Measurements from ENCODE around the gene PHLDB2. TPM values are rescaled to one million over a fixed set of nuclear protein-coding genes. Genes with fewer than 3 reads are reported as not detected.
"Not testable (repeated sequence)": the region's sequence is repeated elsewhere in the genome, so short reads cannot be mapped to it uniquely, and the experiment has no call there.

The PHLDB2 gene
- polyA plus RNA-seq (ENCODE audit: insufficient read length in 3 of 3): 100 to 1,000 TPM in 1 of 3 donors, 10 to 100 TPM in 2; 77.7 to 105 (median 98.4) TPM
- long read RNA-seq, donor 1, full-length matches to known transcripts: 6 of 6 reads
- long read RNA-seq, donor 1, partial matches to known transcripts: 0 of 6 reads
- long read RNA-seq, donor 1, other reads (novel, unspliced or antisense): 0 of 6 reads
- long read RNA-seq, donor 2, full-length matches to known transcripts: 5 of 22 reads
- long read RNA-seq, donor 2, partial matches to known transcripts: 17 of 22 reads
- long read RNA-seq, donor 2, other reads (novel, unspliced or antisense): 0 of 22 reads
- long read RNA-seq, donor 3, full-length matches to known transcripts: 3 of 8 reads
- long read RNA-seq, donor 3, partial matches to known transcripts: 5 of 8 reads
- long read RNA-seq, donor 3, other reads (novel, unspliced or antisense): 0 of 8 reads
- long read RNA-seq, donor 4, full-length matches to known transcripts: 3 of 3 reads
- long read RNA-seq, donor 4, partial matches to known transcripts: 0 of 3 reads
- long read RNA-seq, donor 4, other reads (novel, unspliced or antisense): 0 of 3 reads
- long read RNA-seq, donor 5, full-length matches to known transcripts: 3 of 3 reads
- long read RNA-seq, donor 5, partial matches to known transcripts: 0 of 3 reads
- long read RNA-seq, donor 5, other reads (novel, unspliced or antisense): 0 of 3 reads
- long read RNA-seq, donor 6, full-length matches to known transcripts: 9 of 9 reads
- long read RNA-seq, donor 6, partial matches to known transcripts: 0 of 9 reads
- long read RNA-seq, donor 6, other reads (novel, unspliced or antisense): 0 of 9 reads
- long read RNA-seq, donor 7, full-length matches to known transcripts: 7 of 7 reads
- long read RNA-seq, donor 7, partial matches to known transcripts: 0 of 7 reads
- long read RNA-seq, donor 7, other reads (novel, unspliced or antisense): 0 of 7 reads
- long read RNA-seq, donor 8, partial matches to known transcripts: 0 of 2 reads
- long read RNA-seq, donor 8, other reads (novel, unspliced or antisense): 0 of 2 reads
- long read RNA-seq, donor 9, full-length matches to known transcripts: 3 of 10 reads
- long read RNA-seq, donor 9, partial matches to known transcripts: 7 of 10 reads
- long read RNA-seq, donor 9, other reads (novel, unspliced or antisense): 0 of 10 reads
- long read RNA-seq, donor 10, full-length matches to known transcripts: 9 of 21 reads
- long read RNA-seq, donor 10, partial matches to known transcripts: 12 of 21 reads
- long read RNA-seq, donor 10, other reads (novel, unspliced or antisense): 0 of 21 reads
- long read RNA-seq, donor 11, full-length matches to known transcripts: 2 of 2 reads
- long read RNA-seq, donor 11, partial matches to known transcripts: 0 of 2 reads
- long read RNA-seq, donor 11, other reads (novel, unspliced or antisense): 0 of 2 reads
- long read RNA-seq, donor 12, full-length matches to known transcripts: 11 of 11 reads
- long read RNA-seq, donor 12, partial matches to known transcripts: 0 of 11 reads
- long read RNA-seq, donor 12, other reads (novel, unspliced or antisense): 0 of 11 reads
- long read RNA-seq, donor 13, full-length matches to known transcripts: 4 of 4 reads
- long read RNA-seq, donor 13, partial matches to known transcripts: 0 of 4 reads
- long read RNA-seq, donor 13, other reads (novel, unspliced or antisense): 0 of 4 reads
- long read RNA-seq, donor 14: 0 reads
- long read RNA-seq, donor 15, full-length matches to known transcripts: 8 of 28 reads
- long read RNA-seq, donor 15, partial matches to known transcripts: 20 of 28 reads
- long read RNA-seq, donor 15, other reads (novel, unspliced or antisense): 0 of 28 reads
- long read RNA-seq, donor 16, full-length matches to known transcripts: 3 of 3 reads
- long read RNA-seq, donor 16, partial matches to known transcripts: 0 of 3 reads
- long read RNA-seq, donor 16, other reads (novel, unspliced or antisense): 0 of 3 reads

DNA sequence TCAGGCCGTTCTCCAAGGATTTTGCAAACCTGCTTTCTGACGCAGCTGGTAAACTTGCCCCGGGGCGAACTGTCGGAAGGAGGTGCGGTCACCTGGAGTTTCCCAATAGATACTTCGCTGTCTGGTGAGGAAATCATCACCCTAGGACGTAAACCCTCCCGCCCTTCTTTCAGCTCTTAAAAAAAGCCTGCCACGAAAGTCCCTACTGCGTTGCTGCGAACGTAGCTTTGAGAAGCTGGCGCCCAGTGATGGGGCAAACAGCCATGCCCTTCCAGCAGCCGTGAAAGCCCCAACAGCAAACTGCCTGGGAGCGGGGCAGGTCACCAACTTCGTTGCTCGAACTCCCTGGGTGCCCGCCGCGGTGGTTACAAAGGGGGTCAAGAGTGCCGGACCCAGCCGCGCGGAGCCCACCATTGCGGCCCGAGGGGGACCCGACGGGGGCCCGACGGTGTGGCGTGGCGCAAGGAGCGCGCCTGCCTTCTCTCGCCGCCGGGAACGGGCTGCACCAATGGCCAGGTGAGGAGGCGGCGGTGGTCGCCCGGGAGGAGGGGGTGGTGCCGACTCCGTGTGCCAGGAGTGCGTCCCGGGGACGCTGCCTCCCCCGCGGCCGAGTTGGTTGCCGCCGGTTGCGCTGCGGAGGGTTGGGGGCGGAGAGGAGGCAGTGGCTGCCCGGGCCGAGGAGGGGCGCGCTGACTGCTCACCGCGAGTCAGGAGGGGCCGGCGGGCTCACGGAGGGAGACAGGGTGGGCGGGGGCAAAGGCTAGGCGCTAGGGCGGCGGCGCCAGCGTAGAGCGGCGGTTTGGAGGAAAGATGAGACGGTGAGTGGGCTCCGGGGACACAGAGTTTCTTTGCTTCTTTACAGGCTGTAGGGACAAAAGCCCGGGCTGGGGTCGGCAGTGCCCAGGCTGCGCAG is at the start of gene PHLDB2:
TSS of gene PHLDB2 (plus strand) at position 205 of the 913 bp plus-strand sequence. CDS start 24,813 bp downstream, outside the sequence.
- peak; percentile 86 for DNase-seq

GRCh38 chr3:111810909-111811308 is 48.2 kb upstream of the PHLDB2 start:
- no peak for DNase-seq

DNA sequence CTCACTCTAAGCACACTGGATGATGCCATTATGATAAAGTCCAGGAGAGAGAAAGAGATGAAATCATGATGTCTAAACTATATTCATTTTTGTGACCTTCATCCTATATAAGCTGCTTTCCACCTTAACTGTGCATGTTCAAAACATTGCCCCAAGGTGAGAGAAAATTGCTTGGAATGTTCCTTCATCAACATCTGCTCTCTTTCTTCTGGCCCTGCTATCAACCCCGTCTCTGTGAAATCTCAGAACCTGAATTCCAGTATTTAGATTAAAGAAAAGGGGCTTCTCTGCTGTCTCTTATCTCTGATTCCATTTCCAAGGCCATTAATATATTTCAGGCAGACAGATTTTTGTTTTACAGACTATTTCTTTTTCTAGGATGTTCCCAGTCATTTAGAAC is 47.3 kb upstream of the PHLDB2 start:
- no peak for DNase-seq

- no peak for DNase-seq
Measured at GRCh38 chr3:111812701-111813100, 46.4 kb upstream of the PHLDB2 start.

GRCh38 chr3:111813441-111813840 is 45.6 kb upstream of the PHLDB2 start:
- DNase-seq: no peak

DNA sequence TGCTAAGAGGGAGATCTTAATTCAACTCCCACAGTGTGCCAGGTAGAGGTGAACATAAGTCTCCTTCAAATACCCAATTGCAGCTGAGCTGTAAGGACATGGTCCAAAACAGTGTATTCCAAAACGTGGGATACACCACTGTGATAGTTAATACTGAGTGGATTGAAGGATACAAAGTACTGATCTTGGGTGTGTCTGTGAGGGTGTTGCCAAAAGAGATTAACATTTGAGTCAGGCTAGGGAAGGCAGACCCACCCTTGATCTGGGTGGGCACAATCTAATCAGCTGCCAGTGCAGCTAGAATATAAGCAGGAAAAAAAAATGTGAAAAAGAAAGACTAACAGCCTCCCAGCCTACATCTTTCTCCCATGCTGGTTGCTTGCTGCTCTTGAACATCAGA is 45.1 kb upstream of the PHLDB2 start:
- no peak for DNase-seq

DNA sequence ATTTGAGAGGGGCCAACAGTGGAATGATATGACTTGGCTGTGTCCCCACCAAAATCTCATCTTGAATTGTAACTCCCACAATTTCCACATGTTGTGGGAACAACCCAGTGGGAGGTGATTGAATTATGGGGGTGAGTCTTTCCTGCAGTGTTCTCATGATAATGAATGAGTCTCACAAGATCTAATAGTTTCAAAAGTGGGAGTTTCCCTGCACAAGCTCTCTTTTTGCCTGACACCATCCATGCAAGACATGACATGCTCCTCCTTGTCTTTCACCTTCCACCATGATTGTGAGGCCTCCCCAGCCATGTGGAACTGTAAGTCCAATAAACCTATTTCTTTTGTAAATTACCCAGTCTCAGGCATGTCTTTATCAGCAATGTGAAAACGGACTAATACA is 42.3 kb upstream of the PHLDB2 start:
- DNase-seq: not testable (repeated sequence)

GRCh38 chr3:111819927-111820326 is 39.1 kb upstream of the PHLDB2 start:
- no peak for DNase-seq

GRCh38 chr3:111820651-111821050 is 38.4 kb upstream of the PHLDB2 start:
- DNase-seq: no peak

DNA sequence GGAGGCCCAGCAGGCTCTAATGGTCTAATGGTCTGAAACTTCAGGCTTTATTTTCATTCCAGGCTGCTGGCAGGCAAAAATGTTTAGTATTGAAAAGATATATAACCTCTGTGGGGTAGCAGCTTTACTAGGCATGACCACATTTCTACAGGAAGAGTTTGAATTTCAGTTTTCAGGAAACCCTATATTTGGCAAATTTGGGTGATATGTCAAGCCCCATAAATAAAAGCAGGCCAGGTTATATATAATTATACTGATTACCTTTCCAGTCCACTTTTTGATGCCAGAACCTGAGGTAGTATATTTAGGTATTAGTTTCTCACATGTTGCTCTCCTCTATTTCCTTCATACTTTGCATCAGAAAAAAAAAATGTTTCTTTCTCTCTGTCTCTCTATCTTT is 37.2 kb upstream of the PHLDB2 start:
- DNase-seq: peak; percentile 59

DNA sequence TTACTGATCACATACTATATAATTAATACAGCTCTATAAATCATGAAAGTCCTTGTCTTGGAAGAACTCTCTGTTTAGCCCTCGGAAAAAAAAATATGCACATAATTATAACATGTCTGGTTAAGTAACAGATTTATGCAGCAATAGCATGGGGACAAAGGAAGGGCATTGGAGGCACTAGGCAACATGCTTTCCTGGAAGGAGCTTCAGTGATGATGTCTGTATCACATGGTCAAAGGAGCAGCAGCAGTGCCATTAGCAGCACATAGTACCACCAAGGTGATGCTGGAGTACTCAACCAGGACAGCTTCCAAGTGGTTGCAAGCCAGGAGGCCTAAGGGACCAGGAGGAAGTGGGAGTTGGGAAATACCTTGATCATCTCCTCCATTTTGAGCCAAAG is 36.3 kb upstream of the PHLDB2 start:
- no peak for DNase-seq

- DNase-seq: no peak
Measured at GRCh38 chr3:111823341-111823855, 35.7 kb upstream of the PHLDB2 start.

DNA sequence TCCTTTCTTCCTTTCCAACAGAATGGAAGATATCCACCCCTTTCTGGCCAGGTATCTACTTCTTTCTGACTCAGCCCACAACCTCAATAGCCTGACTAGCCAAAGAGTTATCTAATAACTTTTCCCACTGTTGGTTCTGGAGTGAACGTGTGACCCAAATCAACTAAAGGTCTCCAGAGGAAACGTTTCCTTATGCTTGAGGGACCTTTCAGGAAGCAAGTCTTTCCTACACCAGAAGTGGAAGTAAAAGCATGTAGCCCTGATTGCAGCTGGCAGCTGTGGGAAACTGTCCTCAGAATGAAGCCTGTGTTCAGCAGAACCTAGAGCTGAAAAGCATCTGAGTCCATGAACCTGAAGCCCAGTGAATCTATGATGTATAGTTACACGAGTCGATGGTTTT is 34.7 kb upstream of the PHLDB2 start:
- no peak for DNase-seq

- DNase-seq: no peak
Measured at GRCh38 chr3:111827871-111828270, 31.2 kb upstream of the PHLDB2 start.

DNA sequence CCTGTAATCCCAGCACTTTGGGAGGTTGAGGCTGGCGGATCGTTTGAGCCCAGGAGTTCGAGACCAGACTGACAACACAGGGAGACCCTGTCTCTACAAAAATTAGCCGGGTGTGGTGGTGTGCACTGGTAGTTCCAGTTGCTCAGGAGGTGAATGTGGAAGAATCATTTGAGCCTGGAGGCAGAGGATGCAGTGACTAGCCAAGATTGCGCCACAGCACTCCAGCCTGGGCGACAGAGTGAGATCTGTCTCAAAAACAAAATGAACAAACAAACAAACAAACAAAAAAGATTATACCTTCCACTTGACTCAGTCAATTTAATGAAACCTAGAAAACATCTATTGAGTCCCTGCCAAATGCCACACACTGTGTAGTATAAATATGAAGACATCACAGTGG is 30.5 kb upstream of the PHLDB2 start:
- no peak for DNase-seq

GRCh38 chr3:111829023-111829422 is 30.0 kb upstream of the PHLDB2 start:
- DNase-seq: no peak

DNA sequence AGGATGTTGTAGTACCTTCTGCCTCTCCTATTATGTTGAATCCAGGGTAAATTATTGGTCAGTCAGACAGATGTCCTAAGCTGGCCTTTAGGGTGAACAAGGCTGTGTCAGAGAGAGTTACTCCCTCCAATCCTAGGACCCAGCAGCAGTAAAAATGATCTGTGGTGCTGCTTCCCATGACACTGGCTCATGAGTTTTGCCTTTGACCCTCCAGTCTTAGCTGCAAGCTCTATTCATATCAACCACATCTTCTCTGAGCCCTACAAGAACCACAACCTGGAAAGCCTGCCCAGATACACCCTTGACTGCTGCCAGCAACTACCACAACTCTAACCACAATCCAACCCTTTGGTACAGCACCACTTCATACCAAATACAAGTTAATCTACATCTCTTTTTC is 27.2 kb upstream of the PHLDB2 start:
- no peak for DNase-seq

DNA sequence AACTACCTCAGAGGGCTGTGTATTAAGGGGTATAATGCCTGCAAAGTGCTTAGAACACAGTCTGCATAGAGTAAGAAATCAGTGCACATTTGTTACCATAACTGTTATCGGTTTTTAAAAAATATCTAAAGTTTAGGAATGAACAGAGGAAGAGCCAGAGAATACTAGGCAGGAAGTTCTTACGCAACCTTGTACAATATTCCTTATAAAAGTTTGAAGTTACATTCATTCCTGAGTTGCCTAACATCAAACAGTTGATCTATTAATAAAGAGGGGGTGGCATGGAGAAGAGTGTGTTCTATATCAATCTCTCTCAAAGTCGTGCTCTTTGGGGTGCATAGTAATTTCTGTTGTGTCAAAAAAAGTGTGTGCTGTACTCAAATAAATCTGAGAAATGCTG is 22.0 kb upstream of the PHLDB2 start:
- no peak for DNase-seq

- DNase-seq: no peak
Measured at GRCh38 chr3:111838133-111838532, 20.9 kb upstream of the PHLDB2 start.
